GM19099 (cell line): Measurements from ENCODE around the gene TEX11.

Source experiments
- POLR2A ChIP-seq: IDR thresholded peaks from 3 replicates; pipeline ENCODE4 v1.6.1; 2011; ENCODE audit warnings: low read depth; ENCODE audit not compliant: insufficient read length; ENCODE audit errors: extremely low read depth

TEX11 gene

DNA sequence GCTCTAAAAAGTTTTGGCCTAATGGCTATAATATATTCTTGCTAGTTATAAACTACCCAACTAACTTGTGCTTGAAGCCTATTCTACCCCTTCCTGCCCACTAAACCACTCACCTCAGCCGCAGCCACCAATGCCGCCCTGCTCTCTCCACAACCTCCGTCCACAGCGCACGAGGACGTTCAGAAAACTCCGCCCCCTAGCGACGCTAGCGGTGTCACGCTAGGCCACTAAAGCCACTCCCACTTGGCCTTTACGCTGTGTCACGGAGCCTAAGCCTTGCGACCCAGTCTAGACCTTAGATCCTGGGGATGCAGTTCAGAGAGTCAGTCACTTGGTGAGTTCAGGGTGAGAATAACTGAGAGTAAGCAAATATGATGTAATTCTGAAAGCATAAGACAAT is at the start of gene TEX11:
Gene TEX11, minus strand, starts transcription at position 171 of the 400 bp plus-strand sequence. CDS start 922 bp downstream, outside the sequence.
- TF ChIP-seq POLR2A, result no peak

DNA sequence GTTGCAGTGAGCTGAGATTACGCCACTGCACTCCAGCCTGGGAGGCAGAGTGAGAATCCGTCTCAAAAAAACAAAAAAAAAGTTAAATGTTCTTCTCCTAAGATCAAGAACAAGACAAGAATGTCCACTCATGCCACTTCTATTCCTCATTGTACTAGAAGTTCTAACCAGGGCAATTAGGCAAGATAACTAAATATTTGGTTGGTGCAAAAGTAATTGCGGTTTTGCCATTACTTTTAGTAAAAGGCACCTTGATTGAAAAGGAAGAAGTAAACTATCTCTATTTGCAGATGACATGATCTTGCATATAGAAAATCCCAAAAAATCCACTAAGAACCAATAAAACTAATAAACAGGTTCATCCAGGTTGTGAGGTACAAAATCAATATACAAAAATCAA is 46.4 kb upstream of the TEX11 start:
- TF ChIP-seq POLR2A, result no peak

DNA sequence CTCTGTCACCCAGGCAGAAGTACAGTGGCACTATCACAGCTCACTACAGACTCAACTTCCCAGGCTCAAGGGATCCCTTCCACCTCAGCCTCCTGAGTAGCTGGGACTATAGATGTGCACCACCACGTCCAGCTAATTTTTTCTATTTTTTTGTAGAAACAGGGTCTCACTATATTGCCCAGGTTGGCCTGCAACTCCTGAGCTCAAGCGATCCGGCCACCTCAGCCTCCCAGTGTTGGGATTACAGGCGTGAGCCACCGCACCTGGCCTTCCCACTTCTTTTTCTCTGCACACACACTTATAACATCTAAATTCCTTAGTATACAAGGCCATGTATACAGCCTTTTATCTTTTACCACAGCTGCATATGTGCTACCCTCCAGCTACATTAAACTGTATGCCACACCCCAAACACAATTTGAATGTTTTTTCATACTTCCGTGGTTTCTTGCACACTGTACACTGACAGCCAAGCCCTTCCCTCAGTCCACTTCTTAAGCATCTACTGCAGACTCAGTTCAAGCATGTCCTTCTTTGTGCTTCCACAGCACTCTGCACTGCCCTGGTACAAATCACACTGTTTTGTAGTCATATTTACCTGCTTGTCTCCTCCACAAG is 15.9 kb upstream of the TEX11 start:
- no peak for TF ChIP-seq POLR2A

DNA sequence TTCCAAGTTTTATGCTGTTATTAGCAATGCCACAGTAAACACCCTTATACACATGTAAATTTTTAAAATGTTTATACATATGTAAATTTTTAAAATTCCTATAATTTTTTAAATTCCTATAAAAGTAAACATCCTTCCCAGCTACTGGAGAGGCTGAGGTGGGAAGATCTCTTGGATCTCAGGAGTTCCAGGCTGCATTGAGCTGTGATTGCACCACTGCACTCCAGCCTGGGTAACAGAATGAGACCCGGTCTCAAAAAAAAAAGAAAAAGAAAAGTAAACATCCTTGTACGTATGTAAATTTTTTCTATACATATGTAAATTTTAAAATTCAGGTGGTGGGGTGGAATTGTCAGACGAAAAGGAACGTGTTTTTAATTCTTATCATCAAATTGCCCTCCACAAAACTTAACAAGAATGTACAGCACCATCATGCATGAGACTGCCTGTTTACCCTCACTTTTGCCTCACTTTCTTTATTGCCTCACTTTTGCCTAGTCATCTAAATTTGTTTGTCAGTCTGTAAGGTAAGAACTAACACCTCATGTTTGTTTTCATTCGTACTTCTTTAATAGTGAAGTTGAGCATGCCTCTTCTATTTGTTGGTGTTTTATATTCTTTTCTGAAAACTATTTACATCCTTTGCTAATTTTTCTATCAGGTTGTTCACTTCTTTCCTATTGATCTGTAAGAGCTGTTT is 14.4 kb upstream of the TEX11 start:
- TF ChIP-seq POLR2A, result no peak

DNA sequence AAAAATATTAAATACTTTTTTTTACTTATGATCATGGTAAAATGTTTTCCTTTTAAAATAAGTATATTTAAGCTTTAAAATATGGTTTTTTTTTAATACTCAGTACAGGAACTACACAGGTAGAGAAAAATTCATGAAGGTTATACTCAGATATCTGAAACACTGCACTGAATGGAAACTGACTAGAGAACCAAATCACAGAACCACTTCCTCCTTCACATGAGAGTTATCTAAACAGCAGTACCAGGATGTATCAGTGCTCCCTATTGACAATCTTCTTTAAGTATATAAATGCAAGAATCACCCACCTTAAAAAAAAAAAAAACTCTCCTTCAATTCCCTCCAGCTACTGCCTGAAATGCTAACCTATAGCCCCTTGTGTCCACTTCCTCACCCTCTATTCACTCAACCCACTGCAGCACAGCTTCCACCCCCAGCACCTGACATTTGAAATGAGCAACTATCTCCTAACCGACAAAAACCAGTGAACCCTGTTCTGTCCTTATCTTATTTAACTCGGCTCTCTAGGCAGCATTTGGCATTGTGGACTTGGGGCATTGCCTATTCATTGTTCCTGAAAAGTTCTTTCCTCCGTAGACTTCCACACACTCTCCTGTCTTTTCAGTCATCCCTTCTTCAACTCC is 13.3 kb upstream of the TEX11 start:
- TF ChIP-seq POLR2A, result no peak

DNA sequence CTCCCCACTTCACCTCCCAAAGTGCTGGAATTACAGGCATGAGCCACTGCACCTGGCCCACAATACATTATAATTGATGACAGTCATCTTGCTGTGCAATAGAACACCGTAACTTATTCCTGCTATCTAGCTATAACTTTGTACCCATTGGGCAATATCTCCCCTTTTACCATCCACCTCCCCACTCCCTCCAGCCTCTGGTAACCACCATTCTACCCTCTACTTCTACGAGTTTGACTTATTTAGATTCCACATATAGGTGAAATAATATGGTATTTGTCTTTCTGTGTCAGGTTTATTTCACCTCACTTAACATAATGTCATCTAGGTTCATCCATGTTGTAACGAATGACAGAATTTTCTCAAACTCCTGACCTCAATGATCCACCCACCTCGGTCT is 8.2 kb upstream of the TEX11 start:
- no peak for TF ChIP-seq POLR2A

DNA sequence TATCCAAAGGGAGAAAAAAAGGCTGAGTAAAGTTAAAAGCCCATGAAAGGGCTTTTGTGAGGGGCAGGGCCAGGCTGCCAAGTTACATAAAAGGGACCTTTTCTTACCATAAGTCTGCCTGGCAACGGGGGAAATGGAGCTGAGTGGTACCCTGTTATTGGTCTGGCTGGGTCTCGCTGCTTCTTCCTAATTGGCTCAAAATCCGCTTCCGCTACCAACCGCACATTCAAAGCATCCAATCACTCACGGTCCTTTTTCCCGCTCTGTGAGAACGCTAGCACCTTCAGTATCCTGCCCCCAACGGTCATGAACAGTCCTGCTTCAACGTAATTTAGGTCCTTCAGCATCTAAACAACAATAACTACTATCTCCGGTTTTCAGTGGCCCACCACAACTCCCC is 611 bp downstream of the TEX11 start:
- no peak for TF ChIP-seq POLR2A

DNA sequence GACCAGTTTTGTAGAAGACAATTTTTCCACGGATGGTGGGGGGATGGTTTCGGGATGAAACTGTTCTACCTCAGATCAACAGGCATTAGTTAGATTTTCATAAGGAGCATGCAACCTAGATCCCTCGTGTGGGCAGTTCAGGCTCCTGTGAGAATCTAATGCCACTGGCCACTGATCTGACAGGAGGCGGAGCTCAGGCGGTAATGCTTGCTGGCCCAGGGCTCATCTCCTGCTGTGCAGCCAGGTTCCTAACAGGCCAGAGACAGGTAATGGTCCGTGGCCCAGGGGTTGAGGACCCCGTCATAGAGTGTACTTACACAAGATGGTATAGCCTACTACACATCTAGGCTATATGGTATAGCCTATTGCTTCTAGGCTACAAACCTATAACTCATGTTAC is 7.0 kb downstream of the TEX11 start:
- no peak for TF ChIP-seq POLR2A

DNA sequence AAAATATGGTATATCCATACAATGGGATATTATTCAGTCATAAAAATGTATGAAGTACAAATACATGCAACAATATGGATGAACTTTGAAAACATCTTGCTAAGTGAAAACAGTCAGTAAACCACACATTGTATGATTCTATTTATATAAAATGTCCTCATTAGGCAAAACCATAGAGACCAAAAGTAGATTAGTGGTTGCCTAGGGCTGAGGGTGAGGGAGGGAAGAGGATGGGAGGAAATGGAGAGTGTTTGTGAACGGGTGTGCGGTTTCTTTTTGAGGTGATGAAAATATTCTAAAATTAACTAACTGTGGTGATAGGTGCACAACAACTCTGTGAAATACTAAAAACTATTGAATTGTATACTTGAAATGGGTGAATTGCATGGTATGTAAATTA is 29.6 kb downstream of the TEX11 start:
- TF ChIP-seq POLR2A, result no peak

DNA sequence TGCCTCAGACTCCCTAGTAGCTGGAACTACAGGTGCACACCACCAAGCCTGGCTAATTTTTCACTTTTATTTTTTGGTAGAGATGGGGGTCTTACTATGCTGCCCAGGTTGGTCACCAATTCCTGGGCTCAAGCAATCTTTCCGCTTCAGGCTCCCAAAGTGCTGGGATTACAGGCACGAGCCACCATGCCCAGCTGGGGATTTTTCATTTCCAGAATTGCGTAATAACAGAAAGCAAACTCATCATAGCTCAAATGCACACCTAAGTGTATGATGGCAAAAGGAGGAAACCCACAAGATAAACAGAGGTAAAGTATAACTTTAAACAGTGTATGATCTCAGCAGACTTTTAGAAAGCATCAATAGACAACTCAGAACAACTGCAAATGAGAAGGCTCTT is 56.2 kb downstream of the TEX11 start:
- no peak for TF ChIP-seq POLR2A

DNA sequence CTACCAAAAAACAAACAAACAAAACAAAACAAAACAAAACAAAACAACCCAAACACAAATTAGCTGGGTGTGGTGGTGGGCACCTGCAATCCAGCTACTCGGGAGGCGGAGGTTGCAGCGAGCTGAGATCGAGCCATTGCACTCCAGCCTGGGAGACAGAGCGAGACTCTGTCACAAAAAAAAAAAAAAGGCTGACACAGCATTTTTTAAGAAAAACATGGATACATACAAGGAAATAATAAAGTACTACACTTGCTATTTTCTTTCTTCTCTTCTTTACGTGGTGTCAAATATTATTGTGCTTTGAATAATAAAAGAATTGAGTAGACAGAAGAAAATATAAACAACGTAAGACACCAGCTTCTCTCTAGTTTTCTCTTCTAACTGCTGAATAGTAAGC is 73.9 kb downstream of the TEX11 start:
- TF ChIP-seq POLR2A, result no peak

DNA sequence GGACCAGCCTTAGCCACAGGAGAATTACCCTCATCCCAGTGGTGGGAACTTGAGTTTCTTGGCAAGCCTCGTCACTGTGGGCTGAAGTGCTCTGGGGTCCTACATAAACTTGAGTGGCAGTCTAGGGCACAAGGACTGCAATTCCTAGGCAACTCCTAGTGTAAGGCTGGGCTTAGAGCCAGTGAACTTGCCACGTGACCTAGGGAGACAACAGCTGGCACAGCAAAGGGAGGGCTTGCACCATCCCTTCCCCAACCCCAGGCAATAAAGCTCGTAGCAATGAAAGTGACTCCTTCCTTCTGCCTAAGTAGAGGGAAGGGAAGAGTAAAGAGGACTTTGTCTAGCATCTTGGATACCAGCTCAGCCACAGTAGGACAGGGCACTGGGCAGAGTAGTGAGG is 81.8 kb downstream of the TEX11 start:
- no peak for TF ChIP-seq POLR2A

DNA sequence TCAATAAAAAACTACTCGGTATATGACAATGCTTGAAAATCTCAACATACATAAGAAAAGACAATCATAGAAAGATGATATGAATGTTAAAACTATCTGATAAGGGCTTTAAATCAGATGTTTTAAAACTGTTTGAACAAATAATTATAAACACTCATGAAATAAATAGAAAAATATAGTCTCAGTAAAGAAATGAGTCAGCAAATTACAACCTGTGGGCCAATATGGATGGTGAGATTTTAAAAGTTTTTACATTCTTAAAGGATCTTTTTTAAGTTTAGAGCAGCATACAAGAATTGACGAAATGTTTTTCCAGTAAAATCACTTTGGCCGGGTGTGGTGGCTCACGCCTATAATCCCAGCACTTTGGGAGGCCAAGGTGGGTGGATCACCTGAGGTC is 83.1 kb downstream of the TEX11 start:
- TF ChIP-seq POLR2A, result no peak

DNA sequence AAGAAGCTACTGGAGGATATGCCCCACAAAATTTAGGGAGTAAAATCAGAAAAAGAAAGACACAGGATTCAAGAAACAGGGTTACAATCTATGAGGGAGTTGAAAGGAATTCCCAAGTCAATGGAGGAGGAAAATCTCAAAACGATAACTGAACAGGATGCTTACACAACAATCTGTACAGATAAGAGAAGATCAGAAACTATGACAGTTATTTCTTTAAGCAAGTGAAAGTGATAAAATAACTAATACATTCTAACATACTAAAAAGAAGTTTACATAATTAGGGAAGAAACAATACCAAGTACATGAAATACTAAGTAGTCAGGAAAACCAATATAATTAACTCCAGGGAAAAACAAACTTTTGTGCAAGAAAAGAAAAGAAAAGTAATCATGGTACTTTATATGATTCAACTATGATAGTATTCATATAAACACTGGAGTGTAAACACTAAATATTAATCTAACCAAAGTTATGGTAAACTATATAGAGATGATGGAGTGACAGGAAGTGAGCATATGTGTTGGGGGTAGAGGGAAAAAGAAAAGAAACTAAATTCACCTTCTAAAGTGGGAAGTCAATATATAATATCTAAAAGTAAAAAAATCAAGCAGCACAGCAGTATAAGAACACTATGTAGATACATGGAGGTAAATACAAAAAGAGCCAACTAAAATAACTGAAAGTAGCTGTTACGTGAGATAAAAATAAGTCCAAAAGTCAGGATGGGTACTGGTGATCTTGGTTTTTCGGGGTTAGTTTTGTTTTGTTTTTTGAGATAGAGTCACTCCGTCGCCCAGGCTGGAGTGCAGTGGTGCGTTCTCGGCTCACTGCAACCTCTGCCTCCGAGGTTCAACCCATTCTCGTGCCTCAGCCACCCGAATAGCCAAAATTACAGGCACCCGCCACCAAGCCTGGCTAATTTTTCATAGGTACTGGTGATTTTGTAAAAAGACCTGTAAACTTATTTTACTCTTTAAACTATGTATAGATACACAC is 99.3 kb downstream of the TEX11 start:
- no peak for TF ChIP-seq POLR2A

DNA sequence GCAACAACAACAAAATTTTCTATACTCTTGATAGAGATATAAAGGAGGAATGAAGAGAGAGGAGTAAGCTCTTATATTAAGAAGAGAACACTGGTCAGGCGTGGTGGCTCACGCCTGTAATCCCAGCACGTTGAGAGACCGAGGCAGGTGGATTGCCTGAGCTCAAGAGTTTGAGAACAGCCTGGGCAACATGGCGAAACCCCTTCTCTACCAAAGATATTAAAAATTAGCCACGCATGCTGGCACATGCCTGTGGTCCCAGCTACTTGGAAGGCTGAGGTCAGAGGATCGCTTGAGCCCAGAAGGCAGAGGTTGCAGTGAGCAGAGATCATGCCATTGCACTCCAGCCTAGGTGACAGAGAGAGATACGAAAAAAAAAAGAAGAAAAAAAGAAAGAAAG is 102.4 kb downstream of the TEX11 start:
- TF ChIP-seq POLR2A, result no peak

DNA sequence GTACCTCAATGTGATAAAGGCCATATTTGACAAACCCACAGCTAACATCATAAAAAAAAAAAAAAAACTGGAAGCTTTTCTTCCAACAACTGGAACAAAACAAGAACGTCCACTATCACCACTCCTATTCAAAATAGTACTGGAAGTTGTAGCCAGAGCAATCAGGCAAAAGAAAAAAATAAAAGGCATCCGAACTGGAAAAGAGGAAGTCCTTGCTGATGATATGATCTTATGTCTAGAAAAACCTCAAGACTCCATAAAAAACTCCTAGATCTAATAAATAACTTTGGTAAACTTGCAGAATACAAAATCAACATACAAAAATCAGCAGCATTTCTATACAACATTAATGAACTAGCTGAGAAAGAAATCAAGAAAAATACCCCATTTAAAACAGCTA is 134.3 kb downstream of the TEX11 start:
- no peak for TF ChIP-seq POLR2A

DNA sequence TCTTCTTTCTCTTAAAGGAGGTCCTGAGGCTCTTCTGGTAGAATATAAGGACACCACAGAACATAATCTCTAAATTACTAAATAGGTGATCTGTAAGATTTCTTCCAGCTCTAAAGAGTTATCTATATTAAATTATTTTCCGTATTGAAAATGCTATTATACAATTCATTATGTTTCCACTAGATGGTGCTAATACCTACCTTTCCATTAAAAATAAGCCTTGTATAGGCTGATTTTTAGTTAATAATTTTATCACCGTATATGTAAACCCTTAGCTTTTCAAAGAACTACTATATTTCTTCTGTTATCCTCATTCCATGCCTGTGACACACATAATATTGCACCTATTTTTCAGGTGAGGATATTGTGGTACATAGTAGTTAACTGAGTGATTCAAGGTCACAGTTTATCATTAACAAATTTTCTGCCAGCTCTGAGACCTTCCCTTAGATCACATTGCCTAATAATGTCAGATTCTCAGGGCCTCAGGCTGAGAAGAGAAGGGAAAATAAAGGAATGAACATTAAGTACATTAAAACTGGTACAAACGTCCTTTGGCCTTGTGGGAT is 138.8 kb downstream of the TEX11 start:
- no peak for TF ChIP-seq POLR2A
